ENCODE data around the gene PLSCR3. TPM values are rescaled to one million over a fixed set of nuclear protein-coding genes. Genes with fewer than 3 reads are reported as not detected.

Gene PLSCR3
- 100 to 1,000 TPM; 151 to 161 TPM for total RNA-seq

DNA sequence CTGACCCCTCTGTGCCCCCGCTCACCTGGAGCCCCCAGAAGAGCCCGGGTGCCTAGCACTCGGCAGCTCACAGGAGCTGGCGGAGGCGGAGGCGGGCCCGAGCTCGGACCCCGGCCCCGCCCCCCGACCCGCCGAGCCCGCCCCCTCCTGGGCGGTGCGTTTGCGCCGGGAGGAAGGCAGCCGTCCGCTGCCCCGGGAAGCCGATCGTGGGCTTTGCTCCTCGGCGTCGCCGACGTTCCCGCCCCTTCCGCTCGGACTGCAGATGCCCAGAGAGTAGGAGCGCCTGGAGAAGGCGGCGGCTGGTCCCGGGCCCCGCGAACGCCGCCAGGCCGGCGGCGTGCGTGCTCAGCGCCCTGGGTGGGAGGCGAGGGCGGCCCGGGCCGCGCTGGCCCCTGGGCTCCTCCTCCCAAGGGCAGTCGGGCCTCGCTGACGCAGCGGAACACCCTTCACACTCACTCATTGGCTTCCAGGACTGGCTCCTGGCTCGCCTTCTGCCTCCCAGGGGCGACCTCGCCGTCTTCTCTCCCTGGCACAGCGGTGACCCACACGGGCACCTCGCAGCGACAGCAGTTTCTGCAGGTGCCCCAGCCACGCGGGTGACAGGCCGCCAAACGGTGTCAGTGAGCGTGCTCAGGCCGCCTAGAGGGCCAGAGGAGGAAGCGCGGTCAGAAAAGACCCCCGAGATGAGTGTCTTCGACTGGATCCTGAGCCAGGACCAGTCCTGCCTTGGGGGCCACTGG lies at the start of gene PLSCR3:
Gene PLSCR3 (minus strand): TSS at position 74 of the 740 bp plus-strand sequence. CDS start 415 bp downstream, outside the sequence.
- Mint-ChIP-seq H3K4me1 (peaks cover 34% of the 10 kb centered on the region), H3K27ac (peak within 1 kb of the TSS; percentile 89), H3K36me3 (ENCODE audit: low read depth) (peaks cover 31% of the 10 kb centered on the region), H3K27me3 (no peaks in the 10 kb centered on the region), H3K4me3 (peak within 1 kb of the TSS; percentile 97), H3K9me3 (no peaks in the 10 kb centered on the region)
- ChIA-PET CTCF (interaction anchor here (0.6 to 1.7 kb wide), 6 partner anchors 13 to 117 kb away, joined by 3 to 4 read pairs (median 3); no protein-coding TSS in a partner anchor), POLR2A (no interaction called here)
- peak; percentile 80 for DNase-seq

- peaks cover 59% of the 10 kb centered on the region for H3K27me3 Mint-ChIP-seq
- ChIA-PET CTCF (interaction anchor here (0.6 to 2.8 kb wide), 13 partner anchors 8 to 171 kb away, joined by 3 to 28 read pairs (median 3); partner anchors contain the start of genes FXR2, SENP3, SPEM3 and TMEM102), POLR2A (no interaction called here)
- DNase-seq: no peak
- peaks cover 27% of the 10 kb centered on the region for H3K36me3 Mint-ChIP-seq (ENCODE audit: low read depth)
- no peaks in the 10 kb centered on the region for H3K9me3 Mint-ChIP-seq
- H3K4me3 Mint-ChIP-seq: no peak overlapping the region
- peaks cover 31% of the 10 kb centered on the region for H3K4me1 Mint-ChIP-seq
- H3K27ac Mint-ChIP-seq: no peak overlapping the region
Observed at GRCh38 chr17:7443499-7444485, 49.5 kb upstream of the PLSCR3 start.

GRCh38 chr17:7442142-7442541 lies 47.8 kb upstream of the PLSCR3 start:
- H3K9me3 Mint-ChIP-seq: no peaks in the 10 kb centered on the region
- H3K36me3 Mint-ChIP-seq (ENCODE audit: low read depth): peaks cover 29% of the 10 kb centered on the region
- peaks cover 42% of the 10 kb centered on the region for H3K4me1 Mint-ChIP-seq
- ChIA-PET CTCF (interaction anchor here (0.7 to 1.9 kb wide), 4 partner anchors 20 to 119 kb away, joined by 3 to 10 read pairs (median 5); partner anchors contain the start of gene TMEM95), POLR2A (no interaction called here)
- DNase-seq: no peak
- no peak overlapping the region for H3K4me3 Mint-ChIP-seq
- no peak overlapping the region for H3K27ac Mint-ChIP-seq
- peaks cover 59% of the 10 kb centered on the region for H3K27me3 Mint-ChIP-seq

GRCh38 chr17:7441266-7441665 lies 46.9 kb upstream of the PLSCR3 start:
- no peak overlapping the region for H3K4me3 Mint-ChIP-seq

GRCh38 chr17:7440834-7441195 lies 46.5 kb upstream of the PLSCR3 start:
- peaks cover 50% of the 10 kb centered on the region for H3K27me3 Mint-ChIP-seq
- no peak overlapping the region for H3K27ac Mint-ChIP-seq
- peak overlapping the region; percentile 80 for H3K4me3 Mint-ChIP-seq
- DNase-seq: peak; percentile 19
- CTCF ChIA-PET: interaction anchor here (0.9 to 1.9 kb wide), 7 partner anchors 14 to 145 kb away, joined by 3 to 10 read pairs (median 4); partner anchors contain the start of gene TMEM95
- peaks cover 28% of the 10 kb centered on the region for H3K36me3 Mint-ChIP-seq (ENCODE audit: low read depth)
- peaks cover 47% of the 10 kb centered on the region for H3K4me1 Mint-ChIP-seq
- POLR2A ChIA-PET: no interaction called here
- no peaks in the 10 kb centered on the region for H3K9me3 Mint-ChIP-seq

More at GRCh38 chr17:7441266-7441665, 46.9 kb upstream of the PLSCR3 start:
- Mint-ChIP-seq H3K36me3 (ENCODE audit: low read depth) (peaks cover 28% of the 10 kb centered on the region), H3K9me3 (no peaks in the 10 kb centered on the region), H3K4me1 (peaks cover 46% of the 10 kb centered on the region), H3K27me3 (peaks cover 55% of the 10 kb centered on the region), H3K27ac (no peak overlapping the region)
- ChIA-PET POLR2A (interaction anchor here (0.5 to 0.6 kb wide), 2 partner anchors 18 to 93 kb away, joined by 3 to 4 read pairs; no protein-coding TSS in a partner anchor), CTCF (interaction anchor here (0.7 to 1.9 kb wide), 7 partner anchors 13 to 145 kb away, joined by 3 to 10 read pairs (median 4); partner anchors contain the start of gene TMEM95)
- no peak for DNase-seq

- H3K36me3 Mint-ChIP-seq (ENCODE audit: low read depth): peaks cover 27% of the 10 kb centered on the region
- ChIA-PET CTCF (interaction anchor here (0.5 to 1.9 kb wide), 9 partner anchors 12 to 144 kb away, joined by 3 to 10 read pairs (median 4); partner anchors contain the start of gene TMEM95), POLR2A (no interaction called here)
- peak; percentile 43 for DNase-seq
- H3K4me3 Mint-ChIP-seq: peak overlapping the region; percentile 80
- peaks cover 45% of the 10 kb centered on the region for H3K4me1 Mint-ChIP-seq
- H3K27ac Mint-ChIP-seq: peak overlapping the region; percentile 51
- H3K27me3 Mint-ChIP-seq: peaks cover 45% of the 10 kb centered on the region
- H3K9me3 Mint-ChIP-seq: no peaks in the 10 kb centered on the region
Observed at GRCh38 chr17:7440113-7440833, 45.9 kb upstream of the PLSCR3 start.

DNA sequence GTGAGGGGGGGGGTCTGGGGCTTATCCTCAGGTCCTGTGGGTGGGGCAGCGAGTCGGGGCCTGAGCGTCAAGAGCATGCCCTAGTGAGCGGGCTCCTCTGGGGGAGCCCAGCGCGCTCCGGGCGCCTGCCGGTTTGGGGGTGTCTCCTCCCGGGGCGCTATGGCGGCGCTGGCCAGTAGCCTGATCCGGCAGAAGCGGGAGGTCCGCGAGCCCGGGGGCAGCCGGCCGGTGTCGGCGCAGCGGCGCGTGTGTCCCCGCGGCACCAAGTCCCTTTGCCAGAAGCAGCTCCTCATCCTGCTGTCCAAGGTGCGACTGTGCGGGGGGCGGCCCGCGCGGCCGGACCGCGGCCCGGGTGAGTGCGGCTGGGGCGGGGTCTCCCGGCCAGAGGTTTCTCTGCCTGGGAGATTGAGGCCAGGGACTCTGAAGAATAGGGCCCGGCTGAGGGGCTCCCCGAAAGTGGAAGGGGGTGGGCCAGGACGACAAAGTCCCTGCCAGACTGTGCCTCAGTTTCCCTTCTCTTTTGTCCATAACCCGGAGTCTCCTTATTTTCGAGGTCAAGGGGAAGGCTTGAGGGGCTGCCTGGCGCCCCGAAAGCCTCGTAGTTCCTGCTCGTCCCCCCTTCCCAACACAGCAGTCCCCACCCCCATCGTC lies 45.3 kb upstream of the PLSCR3 start, which contains the start of gene FGF11:
Gene FGF11 (plus strand): TSS at position 51 of the 651 bp plus-strand sequence. CDS start 109 bp downstream, at position 160.
- ChIA-PET POLR2A (no interaction called here), CTCF (interaction anchor here (1.2 to 1.4 kb wide), 2 partner anchors 13 to 121 kb away, joined by 4 read pairs; no protein-coding TSS in a partner anchor)
- Mint-ChIP-seq H3K4me3 (peak within 1 kb of the TSS; percentile 80), H3K27ac (peak within 1 kb of the TSS; percentile 51), H3K9me3 (no peaks in the 10 kb centered on the region), H3K36me3 (ENCODE audit: low read depth) (peaks cover 27% of the 10 kb centered on the region), H3K4me1 (peaks cover 43% of the 10 kb centered on the region), H3K27me3 (peaks cover 41% of the 10 kb centered on the region)
- DNase-seq: no peak

- Mint-ChIP-seq H3K27ac (no peak overlapping the region), H3K4me3 (peak overlapping the region; percentile 69), H3K27me3 (peaks cover 33% of the 10 kb centered on the region), H3K9me3 (no peaks in the 10 kb centered on the region), H3K36me3 (ENCODE audit: low read depth) (peaks cover 26% of the 10 kb centered on the region), H3K4me1 (peaks cover 43% of the 10 kb centered on the region)
- ChIA-PET POLR2A (no interaction called here), CTCF (interaction anchor here (0.8 to 1.4 kb wide), 4 partner anchors 8 to 122 kb away, joined by 3 to 4 read pairs (median 4); no protein-coding TSS in a partner anchor)
- DNase-seq: no peak
Observed at GRCh38 chr17:7438656-7439460, 44.5 kb upstream of the PLSCR3 start.

DNA sequence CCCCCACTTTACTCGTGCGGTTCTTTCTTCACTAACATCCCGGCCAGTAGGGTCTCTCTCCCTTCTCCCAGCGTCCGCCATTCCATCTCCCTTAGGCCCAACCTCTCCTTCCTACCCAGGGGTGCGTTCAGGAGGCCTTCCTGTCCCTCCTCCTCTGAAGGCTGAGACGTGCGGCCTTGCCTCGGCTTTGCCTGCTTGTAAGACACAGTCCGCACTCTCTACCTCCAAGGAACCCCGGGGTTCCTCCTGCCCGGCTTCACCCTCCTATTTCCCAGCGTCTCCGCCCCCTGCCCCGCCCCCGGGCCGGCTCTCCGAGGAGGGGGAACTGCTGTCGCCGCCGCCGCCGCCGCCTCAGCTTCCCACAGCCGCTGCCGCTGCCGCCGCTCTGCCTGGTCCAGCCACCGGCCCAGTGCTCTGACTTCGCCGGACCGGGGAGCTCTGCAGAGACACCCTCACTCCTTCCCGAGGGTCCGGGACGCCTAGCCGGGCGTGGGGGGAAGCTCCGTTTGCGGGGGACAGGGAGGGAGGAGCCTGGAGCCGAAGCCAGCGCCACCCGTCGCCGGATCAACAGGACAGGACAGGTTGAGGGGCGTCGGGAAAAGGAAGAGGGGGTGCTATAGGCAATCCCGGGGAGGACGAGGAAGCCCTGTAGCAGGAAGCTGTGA lies 43.8 kb upstream of the PLSCR3 start:
- peaks cover 24% of the 10 kb centered on the region for H3K36me3 Mint-ChIP-seq (ENCODE audit: low read depth)
- ChIA-PET CTCF (interaction anchor here (0.8 to 4.2 kb wide), 4 partner anchors 9 to 123 kb away, joined by 3 to 45 read pairs (median 13); partner anchors contain the start of genes KCTD11 and TMEM95), POLR2A (no interaction called here)
- H3K9me3 Mint-ChIP-seq: no peaks in the 10 kb centered on the region
- peaks cover 43% of the 10 kb centered on the region for H3K4me1 Mint-ChIP-seq
- peaks cover 29% of the 10 kb centered on the region for H3K27me3 Mint-ChIP-seq
- H3K27ac Mint-ChIP-seq: peak overlapping the region; percentile 80
- DNase-seq: peak; percentile 57
- peak overlapping the region; percentile 69 for H3K4me3 Mint-ChIP-seq

GRCh38 chr17:7437369-7437863 lies 43.1 kb upstream of the PLSCR3 start:
- Mint-ChIP-seq H3K36me3 (ENCODE audit: low read depth) (peaks cover 24% of the 10 kb centered on the region), H3K4me1 (peaks cover 43% of the 10 kb centered on the region), H3K27me3 (peaks cover 27% of the 10 kb centered on the region), H3K9me3 (no peaks in the 10 kb centered on the region), H3K27ac (no peak overlapping the region), H3K4me3 (peak overlapping the region; percentile 87)
- POLR2A ChIA-PET: no interaction called here
- no peak for DNase-seq
- CTCF ChIA-PET: interaction anchor here (0.7 to 4.2 kb wide), 39 partner anchors 7 to 198 kb away, joined by 3 to 45 read pairs (median 5); partner anchors contain the start of genes ACAP1, CD68, CHRNB1 and GABARAP

Data from activated CD4-positive, alpha-beta T cell treated with anti-CD3 and anti-CD28 coated beads, Interleukin-2, amount 10 ng/mL, durations not matched to agents 7 days and 5 days (primary cell).